Skeletal muscle tissue (tissue), 4 donors: ENCODE data around the gene USP3. TPM values are rescaled to one million over a fixed set of nuclear protein-coding genes. Genes with fewer than 3 reads are reported as not detected.

ENCODE experiments used
- H3K27ac ChIP-seq: one replicate; pipeline ENCODE4 v1.7.0; 2013; ENCODE audit warnings: mild to moderate bottlenecking, low read depth, low read length, inconsistent platforms
- H3K27me3 ChIP-seq, 3 donors: one replicate each; pipeline ENCODE4 v1.7.0; 2013; ENCODE audit warnings: low read length in 3 of 3; ENCODE audit not compliant: control insufficient read depth in 3 of 3, insufficient read depth in 3 of 3
- H3K36me3 ChIP-seq, 3 donors: one replicate each; pipeline ENCODE4 v1.7.0; 2013; ENCODE audit warnings: low read length in 3 of 3; ENCODE audit not compliant: control insufficient read depth in 3 of 3, insufficient read depth in 3 of 3
- H3K4me1 ChIP-seq, 3 donors: one replicate each; pipeline ENCODE4 v1.7.0; 2013; ENCODE audit warnings: low read length in 3 of 3, mild to moderate bottlenecking in 3 of 3; ENCODE audit not compliant: control insufficient read depth in 3 of 3, insufficient read depth in 3 of 3
- H3K4me3 ChIP-seq, 3 donors: one replicate each; pipeline ENCODE4 v1.7.0; 2013; ENCODE audit warnings: low read length in 3 of 3
- H3K9ac ChIP-seq, 3 donors: one replicate each; pipeline ENCODE4 v1.7.0; 2013; ENCODE audit warnings: low read length in 3 of 3, mild to moderate bottlenecking in 3 of 3, moderate library complexity in 2 of 3, low read depth in 1 of 3
- H3K9me3 ChIP-seq, 3 donors: one replicate each; pipeline ENCODE4 v1.7.0; 2013; ENCODE audit warnings: low read length in 3 of 3; ENCODE audit not compliant: control insufficient read depth in 3 of 3
- total RNA-seq: library from RNA; depleted of rRNA; stranded (reverse); fragments of >200 nt; gene quantifications from one replicate; pipeline ENCODE4 v1.2.3, GENCODE V29; 2014
- donor health status: Osteomylitis.

Gene USP3
- total RNA-seq, 1 donor from 2014 or later: 33.4 TPM

GRCh38 chr15:63582179-63582578 is 77.8 kb downstream of the USP3 start:
- H3K4me3 ChIP-seq: no peak overlapping the region
- H3K36me3 ChIP-seq: peaks cover 7 to 13% (median 7%) of the 10 kb centered on the region in 3 donors
- H3K27ac ChIP-seq: no peak overlapping the region
- H3K9me3 ChIP-seq: no peaks in the 10 kb centered on the region
- no peaks in the 10 kb centered on the region for H3K27me3 ChIP-seq
- no peak overlapping the region for H3K9ac ChIP-seq
- H3K4me1 ChIP-seq: no peaks in the 10 kb centered on the region

- Histone ChIP-seq H3K9me3 (no peaks in the 10 kb centered on the region), H3K27ac (no peak overlapping the region), H3K9ac (no peak overlapping the region), H3K36me3 (peaks cover 7 to 16% (median 7%) of the 10 kb centered on the region in 3 donors), H3K27me3 (no peaks in the 10 kb centered on the region), H3K4me1 (no peaks in the 10 kb centered on the region), H3K4me3 (no peak overlapping the region)
These were observed 78.5 kb downstream of the USP3 start for GRCh38 chr15:63582718-63583426.

- Histone ChIP-seq H3K36me3 (peaks cover 18 to 45% (median 25%) of the 10 kb centered on the region in 3 donors), H3K27me3 (no peaks in the 10 kb centered on the region), H3K9me3 (no peaks in the 10 kb centered on the region), H3K27ac (no peak overlapping the region), H3K4me3 (no peak overlapping the region), H3K9ac (no peak overlapping the region), H3K4me1 (no peaks in the 10 kb centered on the region)
These were observed 82.4 kb downstream of the USP3 start for GRCh38 chr15:63586790-63587189.

- Histone ChIP-seq H3K4me3 (no peak overlapping the region), H3K9ac (no peak overlapping the region), H3K36me3 (peaks cover 18 to 46% (median 27%) of the 10 kb centered on the region in 3 donors), H3K9me3 (no peaks in the 10 kb centered on the region), H3K27ac (no peak overlapping the region), H3K27me3 (no peaks in the 10 kb centered on the region), H3K4me1 (no peaks in the 10 kb centered on the region)
These were observed 83.1 kb downstream of the USP3 start for GRCh38 chr15:63587527-63587926.

- H3K4me3 ChIP-seq: no peak overlapping the region
- no peak overlapping the region for H3K9ac ChIP-seq
- peaks cover 18 to 47% (median 30%) of the 10 kb centered on the region in 3 donors for H3K36me3 ChIP-seq
- peaks cover 0 to 4% (median 0%) of the 10 kb centered on the region in 3 donors for H3K4me1 ChIP-seq
- H3K27ac ChIP-seq: no peak overlapping the region
- no peaks in the 10 kb centered on the region for H3K27me3 ChIP-seq
- no peaks in the 10 kb centered on the region for H3K9me3 ChIP-seq
These were observed 84.4 kb downstream of the USP3 start for GRCh38 chr15:63588826-63589225.

- H3K36me3 ChIP-seq: peaks cover 8 to 38% (median 26%) of the 10 kb centered on the region in 3 donors
- no peaks in the 10 kb centered on the region for H3K27me3 ChIP-seq
- H3K4me1 ChIP-seq: peaks cover 45 to 54% (median 48%) of the 10 kb centered on the region in 3 donors
- H3K9ac ChIP-seq: no peak overlapping the region
- peak overlapping the region; percentile 17 for H3K27ac ChIP-seq
- H3K9me3 ChIP-seq: no peaks in the 10 kb centered on the region
- H3K4me3 ChIP-seq: no peak overlapping the region
These were observed 89.6 kb downstream of the USP3 start for GRCh38 chr15:63593705-63594671.

- Histone ChIP-seq H3K9ac (no peak overlapping the region), H3K9me3 (no peaks in the 10 kb centered on the region), H3K36me3 (peaks cover 8 to 28% (median 24%) of the 10 kb centered on the region in 3 donors), H3K4me3 (no peak overlapping the region), H3K27ac (peak overlapping the region; percentile 17), H3K27me3 (no peaks in the 10 kb centered on the region), H3K4me1 (peaks cover 56 to 65% (median 58%) of the 10 kb centered on the region in 3 donors)
These were observed 90.7 kb downstream of the USP3 start for GRCh38 chr15:63595065-63595464.

- Histone ChIP-seq H3K9ac (no peak overlapping the region), H3K9me3 (no peaks in the 10 kb centered on the region), H3K36me3 (peaks cover 3 to 22% (median 19%) of the 10 kb centered on the region in 3 donors), H3K4me1 (peaks cover 58 to 69% (median 62%) of the 10 kb centered on the region in 3 donors), H3K27ac (peak overlapping the region; percentile 90), H3K4me3 (no peak overlapping the region), H3K27me3 (no peaks in the 10 kb centered on the region)
These were observed 91.3 kb downstream of the USP3 start for GRCh38 chr15:63595688-63596087.

- Histone ChIP-seq H3K36me3 (peaks cover 0 to 13% (median 9%) of the 10 kb centered on the region in 3 donors), H3K27ac (peak overlapping the region; percentile 90), H3K9me3 (no peaks in the 10 kb centered on the region), H3K4me1 (peaks cover 61 to 76% (median 62%) of the 10 kb centered on the region in 3 donors), H3K27me3 (no peaks in the 10 kb centered on the region), H3K9ac (peak overlapping the region; percentile 69 to 94 (median 85)), H3K4me3 (peak overlapping the region; percentile 75 to 88 (median 79))
These were observed 92.3 kb downstream of the USP3 start for GRCh38 chr15:63596676-63597037.
